HG03135 (cell line): Measurements from ENCODE around the gene ATP9B.

Experiments used
- ATAC-seq: cut with Tn5 transposase; IDR thresholded peaks from one replicate; pipeline ENCODE4 v1.9.1; 2021; ENCODE audit warnings: mild to moderate bottlenecking, moderate library complexity; ENCODE audit not compliant: unreplicated experiment

The ATP9B gene

GRCh38 chr18:79422783-79423165, 353.6 kb downstream of the ATP9B start:
- ATAC-seq = no peak

GRCh38 chr18:79423211-79424007, 354.2 kb downstream of the ATP9B start:
- ATAC-seq = no peak

GRCh38 chr18:79424008-79424565, 354.9 kb downstream of the ATP9B start:
- ATAC-seq = no peak

- no peak for ATAC-seq
Observed at GRCh38 chr18:79424880-79425568, 355.8 kb downstream of the ATP9B start.

- ATAC-seq = no peak
Observed at GRCh38 chr18:79425569-79425886, 356.3 kb downstream of the ATP9B start.

GRCh38 chr18:79426376-79427300, 357.4 kb downstream of the ATP9B start:
- ATAC-seq = no peak

- ATAC-seq = no peak
Observed at GRCh38 chr18:79427368-79428225, 358.4 kb downstream of the ATP9B start.
